HG03060 (cell line): ENCODE results near the gene THAP8.
A peak's percentile ranks its signal among the peaks of the same experiment; 100 is the strongest.

Source experiments
- ATAC-seq: cut with Tn5 transposase; IDR thresholded peaks from one replicate; pipeline ENCODE4 v1.9.1; 2021; ENCODE audit warnings: low read depth, moderate number of reproducible peaks; ENCODE audit not compliant: unreplicated experiment

Gene THAP8

GRCh38 chr19:36031308-36031707 is 22.8 kb downstream of the THAP8 start:
- ATAC-seq, result no peak

- no peak for ATAC-seq
These were observed 23.6 kb downstream of the THAP8 start for GRCh38 chr19:36030264-36031148.

DNA sequence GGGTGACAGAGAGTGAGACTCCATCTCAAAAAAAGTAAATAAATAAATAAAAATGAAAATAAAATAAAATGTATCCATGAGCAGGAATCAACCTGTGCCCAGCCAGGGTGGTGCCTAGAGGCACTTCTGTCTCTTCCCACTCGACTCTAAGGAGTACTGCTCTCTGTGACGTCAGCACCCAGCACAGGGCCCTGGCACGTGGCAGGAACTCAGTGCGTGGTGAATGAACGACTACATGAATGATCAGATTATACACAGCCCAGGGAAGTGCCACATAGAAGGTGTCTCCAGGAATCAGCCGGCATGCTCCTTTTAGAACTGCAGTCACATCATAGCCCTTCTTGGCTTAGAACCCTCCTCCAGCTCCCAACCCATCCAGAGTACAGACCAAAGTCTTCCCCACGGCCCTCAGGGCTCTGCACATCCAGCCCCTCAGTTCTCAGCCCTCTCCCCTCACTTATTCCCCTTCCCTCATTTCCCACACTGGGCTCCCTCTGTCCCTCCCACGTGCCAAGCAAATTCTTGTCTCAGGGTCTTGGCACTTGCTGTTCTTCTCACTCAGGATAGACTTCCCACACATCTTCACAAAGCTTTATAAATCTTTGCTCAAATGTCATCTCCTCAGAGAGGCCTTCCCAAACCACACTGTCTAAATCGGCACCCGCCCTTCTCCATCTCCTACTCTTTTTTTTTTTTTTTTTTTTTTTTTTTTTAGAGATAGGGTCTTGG is 25.6 kb downstream of the THAP8 start:
- ATAC-seq, result no peak

- ATAC-seq, result no peak
These were observed 26.4 kb downstream of the THAP8 start for GRCh38 chr19:36027696-36028095.

DNA sequence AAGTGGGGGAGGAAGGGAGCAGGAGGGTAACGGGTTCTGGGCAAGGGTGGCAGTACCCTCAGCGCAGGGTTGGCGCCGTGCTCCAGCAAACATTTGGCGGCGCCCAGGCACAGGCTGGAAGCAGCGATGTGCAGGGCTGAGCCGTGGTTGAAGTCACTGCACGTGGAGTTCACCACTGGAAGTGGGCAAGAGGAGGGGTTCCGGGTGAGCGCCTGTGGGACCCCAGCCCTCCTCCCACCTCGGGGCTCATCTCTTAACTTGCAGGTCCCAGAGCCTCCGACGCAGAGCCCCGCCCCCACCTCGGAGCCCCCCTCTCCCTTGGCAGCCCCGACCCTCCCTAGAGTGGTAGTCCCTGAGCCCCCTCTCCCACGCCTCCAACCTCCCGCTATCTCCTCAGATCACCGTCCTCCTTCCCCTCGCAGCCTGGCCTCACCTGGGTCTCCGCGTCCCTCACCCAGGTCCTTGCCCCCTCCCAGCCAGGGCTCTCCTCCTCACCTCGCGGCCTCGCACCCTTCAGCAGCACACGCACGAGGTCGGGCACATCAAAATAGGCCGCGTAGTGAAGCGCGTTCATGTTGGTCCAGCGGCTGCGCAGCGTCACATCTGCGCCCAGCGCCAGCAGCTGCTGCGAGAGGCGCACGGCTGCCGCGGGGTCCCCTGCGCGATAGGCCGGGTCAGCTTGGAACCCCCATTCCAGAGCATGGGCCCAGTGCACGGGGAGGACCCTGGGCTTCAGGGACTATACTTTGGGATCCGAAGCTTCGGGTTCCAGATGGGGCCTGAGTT is 27.8 kb downstream of the THAP8 start:
- no peak for ATAC-seq

DNA sequence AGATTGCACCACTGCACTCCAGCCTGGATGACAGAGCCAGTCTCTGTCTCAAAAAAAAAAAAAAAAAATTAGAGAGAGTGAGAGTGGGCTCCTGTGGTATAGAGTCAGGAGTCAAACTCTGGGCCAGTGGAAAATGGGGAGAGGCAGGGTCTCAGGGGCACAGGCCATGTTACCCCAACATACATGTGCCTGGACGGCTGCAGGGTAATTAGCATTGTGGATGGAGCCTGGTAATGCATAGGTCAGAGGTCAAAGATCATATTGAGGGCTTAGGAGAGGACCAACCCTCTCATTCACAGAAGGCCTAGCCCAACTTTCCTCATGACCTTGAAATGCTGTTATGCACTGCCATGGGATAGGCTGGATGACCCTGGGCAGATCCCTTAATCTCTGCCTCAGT is 28.5 kb downstream of the THAP8 start:
- no peak for ATAC-seq

- no peak for ATAC-seq
These were observed 30.7 kb downstream of the THAP8 start for GRCh38 chr19:36023432-36023831.

- no peak for ATAC-seq
These were observed 34.9 kb downstream of the THAP8 start for GRCh38 chr19:36019061-36019670.

- ATAC-seq, result peak; percentile 96
These were observed 39.8 kb downstream of the THAP8 start, which contains the start of gene ALKBH6 for GRCh38 chr19:36014012-36014924. Gene ALKBH6 (minus strand): TSS chr19:36014213. CDS start chr19:36013397, 816 bp downstream.

GRCh38 chr19:36013280-36014011 is 40.6 kb downstream of the THAP8 start:
- no peak for ATAC-seq

- ATAC-seq, result no peak
These were observed 43.7 kb downstream of the THAP8 start for GRCh38 chr19:36010402-36010801.

DNA sequence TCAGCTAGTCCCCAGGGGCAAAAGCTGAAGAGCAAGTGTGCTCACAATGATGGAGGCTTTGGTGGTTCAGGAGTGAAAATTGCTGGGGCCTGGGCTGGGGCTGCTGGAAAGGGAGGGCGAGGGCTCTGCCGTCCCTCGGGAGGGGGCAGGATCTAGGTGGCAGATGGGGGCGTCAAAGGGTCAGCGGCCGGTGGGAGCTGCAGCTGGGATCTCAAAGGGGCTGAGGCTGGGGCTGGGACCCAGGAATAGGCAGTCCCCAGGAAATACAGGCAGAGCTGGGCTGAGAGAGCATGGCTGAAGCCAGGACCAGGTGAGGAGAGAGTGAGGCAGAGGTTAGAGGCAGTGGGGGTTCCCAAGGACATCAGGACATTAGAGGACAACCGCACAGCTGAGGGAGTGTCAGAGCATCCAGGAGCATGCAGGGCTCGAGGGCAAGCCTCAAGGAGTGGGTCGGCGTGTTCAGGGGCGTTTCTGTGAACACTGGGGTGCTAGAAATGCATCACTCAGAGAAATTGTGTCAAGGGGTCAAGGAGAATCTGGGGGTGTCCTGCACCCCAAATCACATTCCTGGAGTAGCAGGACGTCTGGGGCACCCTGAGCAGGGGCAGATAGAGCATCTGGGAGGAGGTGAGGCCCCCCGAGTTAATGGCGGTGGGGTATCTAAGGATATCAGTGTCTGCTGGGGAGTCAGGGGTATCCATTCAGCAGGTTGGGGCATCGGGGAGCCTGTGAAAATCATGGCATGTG is 44.3 kb downstream of the THAP8 start:
- no peak for ATAC-seq

DNA sequence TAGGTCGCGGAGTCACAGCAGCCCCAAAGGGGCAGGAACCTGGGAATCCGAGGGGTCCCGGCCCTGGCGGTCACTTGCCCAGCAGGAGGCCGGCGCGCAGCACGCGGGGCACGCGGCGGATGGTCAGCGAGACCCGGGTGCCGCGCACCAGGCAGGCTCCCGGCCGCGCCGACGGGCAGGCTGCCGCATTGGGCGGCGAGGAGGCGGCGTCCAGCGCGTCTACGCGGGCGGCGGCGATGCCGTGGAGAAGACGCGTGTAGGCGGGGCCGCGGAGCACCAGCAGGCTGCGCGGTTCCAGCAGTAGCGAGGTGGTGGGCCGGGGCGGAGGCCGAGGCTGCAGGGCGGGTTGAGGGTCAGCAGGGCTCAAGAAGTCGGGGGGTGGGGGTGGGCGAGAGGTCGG is 44.9 kb downstream of the THAP8 start:
- ATAC-seq, result no peak

GRCh38 chr19:36008336-36008978 is 45.6 kb downstream of the THAP8 start, which contains the start of gene SYNE4:
Gene SYNE4 (minus strand): TSS chr19:36008813. CDS start chr19:36008681, 132 bp downstream.
- no peak for ATAC-seq

DNA sequence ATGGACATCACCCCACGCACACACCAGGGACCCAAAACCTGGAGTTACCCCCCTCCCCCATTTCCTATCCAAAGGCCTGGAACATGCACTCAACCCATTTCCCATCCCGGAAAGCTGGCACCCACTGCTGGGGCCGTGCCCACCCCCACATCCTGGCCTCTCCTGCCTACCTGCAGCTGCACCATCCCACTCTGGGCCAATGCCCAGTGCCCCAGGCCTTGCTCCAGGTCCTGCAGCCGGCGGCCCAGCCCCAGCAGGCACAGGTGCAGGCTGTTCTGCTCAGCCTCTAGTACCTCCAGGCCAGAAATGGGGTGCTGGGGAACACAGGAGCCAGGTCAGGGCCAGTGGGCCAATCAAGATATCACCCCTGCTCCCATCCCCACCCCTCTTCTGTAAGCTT is 47.1 kb downstream of the THAP8 start:
- ATAC-seq, result no peak

DNA sequence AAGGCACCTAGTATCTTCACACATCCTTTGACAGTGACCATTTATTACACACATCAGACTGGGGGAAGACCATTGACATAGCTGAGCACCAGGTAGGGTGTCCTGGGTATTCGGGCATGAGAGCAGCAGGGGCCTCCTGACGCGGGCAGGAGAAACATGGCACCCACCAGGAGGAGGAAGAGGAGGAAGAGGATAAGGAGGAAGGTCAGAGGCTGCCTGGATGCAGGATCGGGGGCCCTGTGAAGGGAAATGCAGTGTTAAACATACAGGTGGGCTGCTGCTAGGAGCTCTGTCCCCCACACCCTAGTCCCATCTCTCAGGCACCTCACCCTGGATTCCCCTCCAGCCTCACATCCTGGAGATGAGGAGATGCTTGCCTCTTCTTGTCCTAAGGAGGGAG is 50.8 kb downstream of the THAP8 start:
- no peak for ATAC-seq

GRCh38 chr19:36001605-36002004 is 52.5 kb downstream of the THAP8 start:
- no peak for ATAC-seq

DNA sequence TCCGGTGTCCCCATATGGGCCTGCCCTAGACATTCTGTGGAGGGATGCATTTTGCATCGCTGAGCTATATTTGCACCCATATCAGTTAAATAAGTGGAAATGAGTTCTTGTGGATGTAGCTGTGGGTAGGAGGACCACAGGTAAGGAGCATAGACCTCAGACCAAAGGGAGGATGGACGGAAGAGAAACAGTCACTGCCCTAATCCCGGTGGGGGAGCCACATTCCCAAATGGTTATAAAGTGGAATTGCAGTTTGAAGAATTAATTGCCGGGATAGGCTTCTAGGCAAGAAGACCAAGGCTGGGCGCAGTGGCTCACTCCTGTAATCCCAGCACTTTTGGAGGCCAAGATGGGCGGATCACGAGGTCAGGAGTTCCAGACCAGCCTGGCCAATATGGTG is 57.3 kb downstream of the THAP8 start:
- no peak for ATAC-seq
